DMS114 treated with DMSO at 0.1 percent for 48 hours (cell line): ENCODE data around the gene IL17D.
"Not testable (repeated sequence)": the region's sequence is repeated elsewhere in the genome, so short reads cannot be mapped to it uniquely, and the experiment has no call there.

Source experiments
- DNase-seq: peaks from one replicate; lab custom pipeline; 2025; ENCODE audit not compliant: unreplicated experiment; lab: John Stamatoyannopoulos, UW

IL17D gene

GRCh38 chr13:20702915-20703779 lies at the start of gene IL17D:
Gene IL17D, plus strand, starts transcription at chr13:20703699. Its CDS starts 303 bp downstream, at chr13:20704002.
- no peak for DNase-seq

- no peak for DNase-seq
Observed at GRCh38 chr13:20654156-20654555, 49.3 kb upstream of the IL17D start.

- DNase-seq: no peak
Observed at GRCh38 chr13:20658451-20659040, 45.0 kb upstream of the IL17D start.

GRCh38 chr13:20664351-20664750 lies 39.1 kb upstream of the IL17D start:
- no peak for DNase-seq

GRCh38 chr13:20666948-20667347 lies 36.6 kb upstream of the IL17D start:
- DNase-seq: no peak

- no peak for DNase-seq
Observed at GRCh38 chr13:20667857-20668437, 35.6 kb upstream of the IL17D start.

GRCh38 chr13:20669162-20669561 lies 34.3 kb upstream of the IL17D start:
- no peak for DNase-seq

- no peak for DNase-seq
Observed at GRCh38 chr13:20671789-20672188, 31.7 kb upstream of the IL17D start.

- no peak for DNase-seq
Observed at GRCh38 chr13:20672772-20673171, 30.7 kb upstream of the IL17D start.

- DNase-seq: no peak
Observed at GRCh38 chr13:20673715-20674114, 29.8 kb upstream of the IL17D start.

- no peak for DNase-seq
Observed at GRCh38 chr13:20676213-20676612, 27.3 kb upstream of the IL17D start.

GRCh38 chr13:20678606-20679005 lies 24.9 kb upstream of the IL17D start:
- DNase-seq: not testable (repeated sequence)

- no peak for DNase-seq
Observed at GRCh38 chr13:20679879-20680278, 23.6 kb upstream of the IL17D start.

- DNase-seq: no peak
Observed at GRCh38 chr13:20680416-20681080, 23.0 kb upstream of the IL17D start.

GRCh38 chr13:20681481-20681880 lies 22.0 kb upstream of the IL17D start:
- not testable (repeated sequence) for DNase-seq

GRCh38 chr13:20682061-20682460 lies 21.4 kb upstream of the IL17D start:
- no peak for DNase-seq

GRCh38 chr13:20684041-20684440 lies 19.5 kb upstream of the IL17D start:
- DNase-seq: no peak

GRCh38 chr13:20684546-20684945 lies 19.0 kb upstream of the IL17D start:
- DNase-seq: no peak

- DNase-seq: no peak
Observed at GRCh38 chr13:20685092-20685491, 18.4 kb upstream of the IL17D start.

GRCh38 chr13:20686167-20686566 lies 17.3 kb upstream of the IL17D start:
- DNase-seq: no peak

- DNase-seq: no peak
Observed at GRCh38 chr13:20686863-20687579, 16.5 kb upstream of the IL17D start.
